Left ventricle myocardium inferior (tissue), 1 donor: ENCODE data around the gene VDAC2. TPM values are rescaled to one million over a fixed set of nuclear protein-coding genes. Genes with fewer than 3 reads are reported as not detected.
"Not testable (repeated sequence)": the region's sequence is repeated elsewhere in the genome, so short reads cannot be mapped to it uniquely, and the experiment has no call there.

Experiments used
- DNase-seq: peaks from one replicate; pipeline ENCODE4 v3.0.0-alpha.2; 2020
- H3K27ac ChIP-seq: fragments of 200-600 bp; replicated peaks from 2 replicates; pipeline ENCODE4 v1.8.0; 2021
- H3K27me3 ChIP-seq: fragments of 200-600 bp; 2 replicates; pipeline ENCODE4 v1.8.0; 2021; ENCODE audit warnings: low read depth
- H3K36me3 ChIP-seq: fragments of 200-600 bp; 2 replicates; pipeline ENCODE4 v1.8.0; 2021
- H3K4me1 ChIP-seq: fragments of 200-600 bp; 2 replicates; pipeline ENCODE4 v1.8.0; 2021
- H3K4me3 ChIP-seq: fragments of 200-600 bp; 2 replicates; pipeline ENCODE4 v1.8.0; 2021; ENCODE audit warnings: mild to moderate bottlenecking, moderate library complexity
- H3K9me3 ChIP-seq: fragments of 200-600 bp; replicated peaks from 2 replicates; pipeline ENCODE4 v1.8.0; 2021
- intact Hi-C: fragments of 100-400 bp; cut with micrococcal nuclease; formaldehyde crosslinking; loops from one replicate; pipeline ENCODE4 v1.11.0; 2022
- total RNA-seq: library from RNA; stranded (reverse); fragmentation: NEBNext Ultra II Directional; extraction: Animal tissue kit (Norgen Biotek cat#: 25700); gene quantifications from one replicate; pipeline ENCODE4 v1.2.1, GENCODE V29; 2021
- TF ChIP-seq, protein P1 (sequence below): fragments of 200-600 bp; IDR thresholded peaks from 2 replicates; pipeline ENCODE4 v1.8.0; 2021; ENCODE audit warnings: antibody characterized with exemption, mild to moderate bottlenecking, borderline replicate concordance
- donor health status: DM: no; HTN: yes; CAD: no; lungs with severe emphysema.

Gene VDAC2
- total RNA-seq, 1 donor from 2014 or later, result 442 TPM

DNA sequence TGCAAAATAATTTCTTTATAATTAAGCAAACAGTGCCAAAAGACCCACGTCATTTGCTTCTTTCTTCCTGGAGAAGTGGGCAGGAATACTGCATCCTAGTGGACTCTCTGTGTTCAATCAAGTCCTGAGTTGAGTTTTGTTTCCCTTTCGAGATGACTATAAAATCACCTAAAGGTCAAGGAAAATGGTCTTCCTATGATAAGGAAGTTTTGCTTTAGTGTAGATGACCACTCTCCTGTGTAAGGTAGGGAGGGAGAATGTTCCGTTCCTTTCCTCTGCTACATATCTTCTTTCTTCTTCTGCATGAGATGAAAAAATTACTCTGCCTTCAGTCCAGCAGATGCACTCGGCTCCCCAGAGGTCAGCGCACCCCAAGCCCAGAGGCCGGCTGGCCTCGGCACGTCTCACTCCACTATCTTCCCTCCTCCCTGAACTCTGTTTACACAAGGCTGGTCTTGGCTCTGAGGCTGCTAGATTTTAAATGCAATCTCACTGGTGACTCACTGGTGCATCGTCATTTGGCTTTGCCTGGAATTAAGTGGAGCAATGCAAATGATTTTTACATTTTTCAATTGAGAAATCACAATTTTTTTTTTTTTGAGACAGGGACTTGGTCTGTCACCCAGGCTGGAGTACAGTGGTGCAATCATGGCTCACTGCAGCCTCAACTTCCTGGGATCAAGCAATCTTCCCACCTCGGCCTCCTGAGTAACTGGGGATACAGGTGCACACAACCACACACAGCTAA lies 18.6 kb upstream of the VDAC2 start:
- Histone ChIP-seq H3K27me3 (no peaks in the 10 kb centered on the region), H3K36me3 (no peaks in the 10 kb centered on the region), H3K4me3 (no peak overlapping the region), H3K27ac (peak overlapping the region; percentile 59), H3K4me1 (peaks cover 24% of the 10 kb centered on the region), H3K9me3 (no peaks in the 10 kb centered on the region)
- DNase-seq, result peak; percentile 52
- TF ChIP-seq, protein P1, sequence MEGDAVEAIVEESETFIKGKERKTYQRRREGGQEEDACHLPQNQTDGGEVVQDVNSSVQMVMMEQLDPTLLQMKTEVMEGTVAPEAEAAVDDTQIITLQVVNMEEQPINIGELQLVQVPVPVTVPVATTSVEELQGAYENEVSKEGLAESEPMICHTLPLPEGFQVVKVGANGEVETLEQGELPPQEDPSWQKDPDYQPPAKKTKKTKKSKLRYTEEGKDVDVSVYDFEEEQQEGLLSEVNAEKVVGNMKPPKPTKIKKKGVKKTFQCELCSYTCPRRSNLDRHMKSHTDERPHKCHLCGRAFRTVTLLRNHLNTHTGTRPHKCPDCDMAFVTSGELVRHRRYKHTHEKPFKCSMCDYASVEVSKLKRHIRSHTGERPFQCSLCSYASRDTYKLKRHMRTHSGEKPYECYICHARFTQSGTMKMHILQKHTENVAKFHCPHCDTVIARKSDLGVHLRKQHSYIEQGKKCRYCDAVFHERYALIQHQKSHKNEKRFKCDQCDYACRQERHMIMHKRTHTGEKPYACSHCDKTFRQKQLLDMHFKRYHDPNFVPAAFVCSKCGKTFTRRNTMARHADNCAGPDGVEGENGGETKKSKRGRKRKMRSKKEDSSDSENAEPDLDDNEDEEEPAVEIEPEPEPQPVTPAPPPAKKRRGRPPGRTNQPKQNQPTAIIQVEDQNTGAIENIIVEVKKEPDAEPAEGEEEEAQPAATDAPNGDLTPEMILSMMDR, result no peak
- intact Hi-C loops, result no loop called here

DNA sequence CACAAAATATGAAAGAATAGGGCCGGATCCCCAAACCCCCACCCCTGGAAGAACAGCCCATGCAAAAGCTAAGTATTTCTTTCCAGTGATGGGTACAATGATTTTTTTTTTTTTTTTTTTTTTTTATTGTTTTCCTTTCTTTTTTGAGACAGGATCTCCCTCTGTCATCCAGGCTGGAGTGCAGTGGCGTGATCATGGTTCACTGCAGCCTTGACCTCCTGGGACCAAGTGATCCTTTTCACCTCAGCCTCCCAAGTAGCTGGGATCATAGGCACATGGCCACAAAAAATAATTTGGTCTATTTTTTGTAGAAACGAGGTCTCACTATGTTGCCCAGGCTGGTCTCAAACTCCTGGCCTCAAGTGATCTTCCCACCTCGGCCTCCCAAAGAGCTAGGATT lies 16.0 kb upstream of the VDAC2 start:
- not testable (repeated sequence) for H3K36me3 ChIP-seq

DNA sequence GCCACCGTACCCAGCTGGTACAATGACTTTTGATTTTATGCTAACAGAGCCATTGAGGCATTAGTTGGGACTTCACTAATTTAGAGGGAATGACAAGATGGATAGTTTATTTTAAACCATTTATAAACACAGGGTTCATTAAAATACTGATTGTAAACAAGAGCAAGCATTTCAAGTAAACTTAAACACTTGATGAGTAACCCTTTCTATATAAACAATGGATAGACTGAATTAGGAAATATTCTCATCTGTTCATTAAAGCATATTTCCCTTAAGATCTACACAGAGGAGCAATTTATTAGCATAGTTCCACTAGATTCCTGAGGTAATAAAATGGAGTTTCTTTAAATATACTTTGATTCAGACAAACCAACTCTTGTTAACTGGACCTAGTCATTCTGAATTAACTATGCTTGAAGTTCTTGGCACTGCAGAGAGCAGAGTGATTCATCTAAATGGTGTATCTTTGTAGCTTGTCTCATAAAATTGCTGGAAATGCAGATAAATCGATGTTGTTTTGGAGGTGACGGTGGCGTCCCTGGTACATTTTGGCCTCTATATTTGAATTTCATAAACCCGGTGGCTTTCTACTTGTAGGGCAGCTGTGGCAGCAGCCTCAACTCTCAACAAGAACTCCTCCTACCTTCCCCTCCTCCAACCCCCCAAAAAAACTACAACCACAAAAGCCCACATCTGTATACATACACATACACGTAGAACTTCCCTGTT lies 15.4 kb upstream of the VDAC2 start:
- H3K9me3 ChIP-seq, result no peaks in the 10 kb centered on the region
- intact Hi-C loops, result no loop called here
- DNase-seq, result no peak
- H3K27ac ChIP-seq, result no peak overlapping the region
- H3K27me3 ChIP-seq, result no peaks in the 10 kb centered on the region
- TF ChIP-seq, protein P1, result no peak
- no peaks in the 10 kb centered on the region for H3K36me3 ChIP-seq
- peaks cover 18% of the 10 kb centered on the region for H3K4me1 ChIP-seq
- H3K4me3 ChIP-seq, result no peak overlapping the region

More for the DNA sequence above, 16.0 kb upstream of the VDAC2 start:
- H3K27me3 ChIP-seq, DNase-seq, intact Hi-C loops, H3K9me3 ChIP-seq, H3K4me3 ChIP-seq, H3K27ac ChIP-seq: not testable (repeated sequence)
- H3K4me1 ChIP-seq, result peaks cover 18% of the 10 kb centered on the region

GRCh38 chr10:75197066-75197465 lies 13.5 kb upstream of the VDAC2 start:
- no peaks in the 10 kb centered on the region for H3K9me3 ChIP-seq
- H3K36me3 ChIP-seq, result no peaks in the 10 kb centered on the region
- intact Hi-C loops, result no loop called here
- no peak for DNase-seq
- TF ChIP-seq, protein P1, result no peak
- no peaks in the 10 kb centered on the region for H3K27me3 ChIP-seq
- peaks cover 11% of the 10 kb centered on the region for H3K4me1 ChIP-seq
- H3K27ac ChIP-seq, result no peak overlapping the region
- no peak overlapping the region for H3K4me3 ChIP-seq

DNA sequence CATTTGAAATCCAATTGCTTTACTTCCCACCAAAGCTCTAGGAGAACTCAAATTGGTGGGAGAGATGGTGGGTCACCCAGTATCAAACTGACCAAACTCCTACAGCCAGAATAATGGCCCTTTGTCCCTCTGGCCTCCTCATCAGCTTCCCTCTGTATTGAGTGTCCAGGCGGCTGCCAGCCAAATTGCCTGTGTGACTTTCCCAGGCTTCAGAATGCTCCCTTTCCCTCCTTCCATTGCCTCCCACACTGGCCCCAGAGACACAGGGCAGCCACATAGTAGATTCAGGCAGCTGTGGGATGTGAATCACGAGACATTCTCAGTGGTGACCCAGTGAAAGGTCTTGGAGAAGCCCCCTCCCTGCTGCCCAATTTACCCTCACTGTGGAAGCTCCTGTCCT lies 12.7 kb upstream of the VDAC2 start:
- TF ChIP-seq, protein P1, result no peak
- H3K36me3 ChIP-seq, result no peaks in the 10 kb centered on the region
- no peaks in the 10 kb centered on the region for H3K27me3 ChIP-seq
- peaks cover 11% of the 10 kb centered on the region for H3K4me1 ChIP-seq
- no peak overlapping the region for H3K4me3 ChIP-seq
- intact Hi-C loops, result no loop called here
- H3K27ac ChIP-seq, result no peak overlapping the region
- DNase-seq, result no peak
- no peaks in the 10 kb centered on the region for H3K9me3 ChIP-seq

DNA sequence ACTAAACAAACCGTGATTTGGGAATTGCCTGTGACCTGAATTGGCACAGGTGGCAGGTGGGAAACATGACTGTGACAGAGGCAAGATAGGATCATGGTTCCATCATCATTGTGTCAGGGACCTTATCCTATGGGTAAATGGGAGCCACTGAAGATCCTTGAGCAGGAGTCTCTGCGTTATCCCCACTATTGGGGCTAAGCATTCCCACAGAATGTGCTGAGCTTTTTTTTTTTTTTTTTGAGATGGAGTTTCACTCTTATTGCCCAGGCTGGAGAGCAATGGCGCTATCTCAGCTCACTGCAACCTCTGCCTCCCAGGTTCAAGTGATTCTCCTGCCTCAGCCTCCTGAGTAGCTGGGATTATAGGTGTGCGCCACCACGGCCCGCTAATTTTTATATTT lies 10.6 kb upstream of the VDAC2 start:
- H3K36me3 ChIP-seq, H3K9me3 ChIP-seq, H3K27ac ChIP-seq, DNase-seq, intact Hi-C loops, H3K27me3 ChIP-seq, H3K4me3 ChIP-seq: not testable (repeated sequence)
- peaks cover 25% of the 10 kb centered on the region for H3K4me1 ChIP-seq
